LNCaP clone FGC (cell line): ENCODE measurements around the gene TMED1.
"Not testable (repeated sequence)": the region's sequence is repeated elsewhere in the genome, so short reads cannot be mapped to it uniquely, and the experiment has no call there.

Experiments
- DNase-seq: peaks from one replicate; pipeline ENCODE4 v3.0.0-alpha.2; 2011; ENCODE audit warnings: low read depth
- H3K4me3 ChIP-seq: 2 replicates; pipeline ENCODE4 v1.5.1; 2011; ENCODE audit warnings: mild to moderate bottlenecking, low read depth, low read length, control low read depth
- CTCF ChIP-seq: IDR thresholded peaks from 2 replicates; pipeline ENCODE4 v1.5.1; 2012; ENCODE audit warnings: mild to moderate bottlenecking; ENCODE audit not compliant: control insufficient read depth, insufficient read depth; ENCODE audit errors: extremely low read depth

The TMED1 gene

GRCh38 chr19:10848230-10848856 lies 12.3 kb upstream of the TMED1 start, which contains the start of gene C19orf38:
Gene C19orf38 (plus strand): TSS chr19:10848415. CDS start chr19:10848509, 94 bp downstream.
- no peak within 1 kb of the TSS for H3K4me3 ChIP-seq
- no peak for TF ChIP-seq CTCF
- DNase-seq = no peak

GRCh38 chr19:10846500-10847202 lies 10.6 kb upstream of the TMED1 start:
- no peak overlapping the region for H3K4me3 ChIP-seq
- TF ChIP-seq CTCF = no peak

GRCh38 chr19:10842788-10843187 lies 6.8 kb upstream of the TMED1 start:
- TF ChIP-seq CTCF = no peak
- no peak for DNase-seq
- no peak overlapping the region for H3K4me3 ChIP-seq

More at GRCh38 chr19:10846500-10847202, 10.6 kb upstream of the TMED1 start:
- no peak for DNase-seq

GRCh38 chr19:10839114-10840050 lies 3.4 kb upstream of the TMED1 start:
- no peak overlapping the region for H3K4me3 ChIP-seq
- TF ChIP-seq CTCF = no peak
- no peak for DNase-seq

- TF ChIP-seq CTCF = no peak
- no peak overlapping the region for H3K4me3 ChIP-seq
- no peak for DNase-seq
These were observed 2.4 kb upstream of the TMED1 start for GRCh38 chr19:10838377-10838776.

GRCh38 chr19:10837649-10838048 lies 1.6 kb upstream of the TMED1 start:
- DNase-seq, H3K4me3 ChIP-seq: not testable (repeated sequence)
